Mesenchymal stem cell (in vitro differentiated cells and primary cell): ENCODE data around the gene CNP.
"Not testable (repeated sequence)": the region's sequence is repeated elsewhere in the genome, so short reads cannot be mapped to it uniquely, and the experiment has no call there.

ENCODE experiments used
- DNase-seq: peaks from one replicate; pipeline ENCODE4 v3.0.0-alpha.2; 2013
- H2AFZ ChIP-seq: one replicate; pipeline ENCODE4 v1.6.1; 2013; ENCODE audit warnings: low read depth, mild to moderate bottlenecking, control low read depth, inconsistent platforms, low read length, moderate library complexity
- H2AK5ac ChIP-seq: 2 replicates; pipeline ENCODE4 v1.6.1; 2013; ENCODE audit warnings: low read length, moderate library complexity, mild to moderate bottlenecking, inconsistent platforms; ENCODE audit not compliant: severe bottlenecking
- H2BK120ac ChIP-seq: one replicate; pipeline ENCODE4 v1.6.1; 2013; ENCODE audit warnings: low read depth, mild to moderate bottlenecking, inconsistent platforms, low read length, moderate library complexity
- H2BK12ac ChIP-seq, 2 experiments: one replicate each; pipeline ENCODE4 v1.6.1; 2013; ENCODE audit warnings: inconsistent platforms in 2 of 2, low read length in 2 of 2, mild to moderate bottlenecking in 2 of 2, moderate library complexity in 2 of 2, control low read depth in 1 of 2
- H2BK15ac ChIP-seq: one replicate; pipeline ENCODE4 v1.6.1; 2013; ENCODE audit warnings: mild to moderate bottlenecking, low read depth, inconsistent platforms; ENCODE audit not compliant: poor library complexity, severe bottlenecking
- H2BK5ac ChIP-seq: 2 replicates; pipeline ENCODE4 v1.6.1; 2013; ENCODE audit warnings: low read depth, mild to moderate bottlenecking, low read length, control low read depth, inconsistent platforms; ENCODE audit not compliant: poor library complexity, severe bottlenecking
- H3K14ac ChIP-seq, 2 experiments: one replicate each; pipeline ENCODE4 v1.6.1; 2013; ENCODE audit warnings: inconsistent platforms in 2 of 2, low read length in 2 of 2, control low read depth in 1 of 2, mild to moderate bottlenecking in 1 of 2, moderate library complexity in 1 of 2
- H3K18ac ChIP-seq, 2 experiments: one replicate each; pipeline ENCODE4 v1.6.1; 2013; ENCODE audit warnings: inconsistent platforms in 2 of 2, low read length in 2 of 2, control low read depth in 1 of 2, low read depth in 1 of 2, mild to moderate bottlenecking in 1 of 2
- H3K23ac ChIP-seq, 2 experiments: one replicate each; pipeline ENCODE4 v1.6.1; 2013; ENCODE audit warnings: inconsistent platforms in 2 of 2, low read length in 2 of 2, mild to moderate bottlenecking in 2 of 2, moderate library complexity in 2 of 2, control low read depth in 1 of 2
- H3K27ac ChIP-seq: 2 replicates; pipeline ENCODE4 v1.5.1; 2013; ENCODE audit warnings: mild to moderate bottlenecking, moderate library complexity, low read length, control low read depth, inconsistent platforms; ENCODE audit not compliant: poor library complexity, severe bottlenecking
- H3K27me3 ChIP-seq, 2 experiments: 2 replicates each; pipeline versions ENCODE4 v1.6.1 to v1.7.0; 2013; ENCODE audit warnings: low read length in 2 of 2, mild to moderate bottlenecking in 2 of 2, moderate library complexity in 2 of 2, control low read depth in 1 of 2, inconsistent platforms in 1 of 2; ENCODE audit not compliant: control insufficient read depth in 1 of 2, insufficient read depth in 1 of 2
- H3K36me3 ChIP-seq, 2 experiments: 2 replicates each; pipeline versions ENCODE4 v1.6.1 to v1.7.0; 2013; ENCODE audit warnings: low read length in 2 of 2, control low read depth in 1 of 2, inconsistent platforms in 1 of 2, low read depth in 1 of 2, mild to moderate bottlenecking in 1 of 2; ENCODE audit not compliant: insufficient read depth in 2 of 2, control insufficient read depth in 1 of 2
- H3K4ac ChIP-seq, 2 experiments: one replicate each; pipeline ENCODE4 v1.6.1; 2013; ENCODE audit warnings: inconsistent platforms in 2 of 2, low read length in 2 of 2, mild to moderate bottlenecking in 2 of 2, moderate library complexity in 2 of 2, control low read depth in 1 of 2, low read depth in 1 of 2
- H3K4me1 ChIP-seq: 2 replicates; pipeline ENCODE4 v1.6.1; 2013; ENCODE audit warnings: low read depth, low read length, control low read depth; ENCODE audit not compliant: control insufficient read depth, insufficient read depth
- H3K4me2 ChIP-seq: 2 replicates; pipeline ENCODE4 v1.6.1; 2013; ENCODE audit warnings: low read length, mild to moderate bottlenecking, inconsistent platforms; ENCODE audit not compliant: poor library complexity, severe bottlenecking
- H3K4me3 ChIP-seq, 2 experiments: 2 replicates each; pipeline versions ENCODE4 v1.5.1 to v1.7.0; 2013; ENCODE audit warnings: low read length in 2 of 2, mild to moderate bottlenecking in 2 of 2, control low read depth in 1 of 2, low read depth in 1 of 2; ENCODE audit not compliant: insufficient read depth in 1 of 2
- H3K79me1 ChIP-seq: replicated peaks from 2 replicates; pipeline ENCODE4 v1.6.1; 2013; ENCODE audit warnings: mild to moderate bottlenecking, control low read depth, low read length, inconsistent platforms; ENCODE audit not compliant: poor library complexity, severe bottlenecking
- H3K9ac ChIP-seq: 2 replicates; pipeline ENCODE4 v1.7.0; 2013; ENCODE audit warnings: mild to moderate bottlenecking, low read length, moderate library complexity
- H3K9me3 ChIP-seq: 2 replicates; pipeline ENCODE4 v1.7.0; 2013; ENCODE audit warnings: mild to moderate bottlenecking, low read length; ENCODE audit not compliant: control insufficient read depth
- H4K8ac ChIP-seq: one replicate; pipeline ENCODE4 v1.6.1; 2013; ENCODE audit warnings: inconsistent platforms, mild to moderate bottlenecking, low read length, moderate library complexity
- H4K91ac ChIP-seq: one replicate; pipeline ENCODE4 v1.6.1; 2013; ENCODE audit warnings: mild to moderate bottlenecking, low read length, inconsistent platforms
- WGBS: methylation state at CpG from one replicate; pipeline ENCODE4 v1.1.7; 2013; ENCODE audit warnings: mixed read lengths; 5-methylcytosine and 5-hydroxymethylcytosine counted together

CNP gene

DNA sequence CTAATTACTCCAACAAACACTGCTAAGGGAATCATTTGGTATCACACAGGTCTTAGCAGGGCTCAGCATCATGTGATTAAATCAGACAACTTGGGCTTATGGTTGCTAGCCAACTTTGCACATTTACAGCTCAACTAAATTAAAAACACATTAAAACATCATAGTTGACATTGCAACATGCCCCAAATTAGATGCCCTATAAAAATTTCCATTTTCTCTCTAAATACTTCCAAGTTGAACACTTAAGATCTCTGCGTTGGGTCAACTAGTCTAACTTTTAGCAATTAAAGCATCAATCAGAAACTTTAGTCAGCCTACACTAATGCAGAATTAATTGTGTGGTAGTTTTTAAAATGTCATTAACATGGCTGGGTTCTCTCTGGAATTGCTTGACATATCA, 38.6 kb downstream of the CNP start:
- Histone ChIP-seq H3K36me3 (peaks cover 3 to 38% of the 10 kb centered on the region in 2 experiments), H4K91ac (no peak overlapping the region), H2AK5ac (no peak overlapping the region), H3K18ac (no peak overlapping the region), H3K23ac (no peak overlapping the region), H3K4me2 (no peak overlapping the region), H3K27me3 (no peaks in the 10 kb centered on the region), H3K79me1 (peaks cover 4% of the 10 kb centered on the region), H2BK12ac (no peak overlapping the region), H3K27ac (no peak overlapping the region), H3K4me3 (no peak overlapping the region), H3K4ac (no peak overlapping the region), H3K9ac (peak overlapping the region; percentile 23), H2BK5ac (no peak overlapping the region), H2BK15ac (no peak overlapping the region), H3K14ac (no peak overlapping the region), H3K9me3 (no peaks in the 10 kb centered on the region), H4K8ac (no peak overlapping the region), H2BK120ac (no peak overlapping the region), H2AFZ (no peak overlapping the region), H3K4me1 (peaks cover 2% of the 10 kb centered on the region)
- WGBS = no CpG with 5 or more reads among the region's 1 CpG
- DNase-seq = no peak

DNA sequence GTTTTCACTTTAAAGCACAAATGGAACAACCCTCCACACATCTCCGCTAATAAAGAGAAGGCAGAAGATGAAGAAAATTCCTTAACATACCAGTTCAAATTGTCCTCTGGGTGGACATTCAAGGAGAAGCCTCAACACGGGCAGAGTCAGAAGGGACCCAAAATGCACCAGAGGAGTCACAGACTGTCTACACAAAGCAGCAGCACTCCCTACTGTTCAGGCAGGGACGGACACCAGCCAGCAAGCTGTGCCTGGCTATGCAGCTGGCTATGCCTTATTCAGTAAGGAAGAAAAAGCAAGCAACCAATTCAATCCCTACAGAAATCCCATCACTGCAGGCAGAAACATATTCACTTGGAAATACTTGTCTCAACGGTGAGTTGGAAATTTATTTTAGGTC, 42.6 kb downstream of the CNP start:
- H2BK5ac ChIP-seq = no peak overlapping the region
- H3K4me2 ChIP-seq = no peak overlapping the region
- peak overlapping the region; percentile 85 for H4K91ac ChIP-seq
- H3K14ac ChIP-seq = no peak overlapping the region
- no peak overlapping the region for H2BK12ac ChIP-seq
- WGBS = 97% methylated on average over 3 of the region's 4 CpGs
- no peaks in the 10 kb centered on the region for H3K27me3 ChIP-seq
- H3K9me3 ChIP-seq = no peaks in the 10 kb centered on the region
- H3K4me1 ChIP-seq = peaks cover 3% of the 10 kb centered on the region
- H2AK5ac ChIP-seq = no peak overlapping the region
- no peak for DNase-seq
- H3K27ac ChIP-seq = no peak overlapping the region
- H4K8ac ChIP-seq = no peak overlapping the region
- H2AFZ ChIP-seq = no peak overlapping the region
- H2BK15ac ChIP-seq = peak overlapping the region; percentile 23
- H3K79me1 ChIP-seq = peaks cover 2% of the 10 kb centered on the region
- H3K4ac ChIP-seq = no peak overlapping the region
- no peak overlapping the region for H3K23ac ChIP-seq
- no peak overlapping the region for H3K4me3 ChIP-seq
- no peak overlapping the region for H2BK120ac ChIP-seq
- no peak overlapping the region for H3K18ac ChIP-seq
- H3K9ac ChIP-seq = no peak overlapping the region
- H3K36me3 ChIP-seq = peaks cover 6 to 13% of the 10 kb centered on the region in 2 experiments

DNA sequence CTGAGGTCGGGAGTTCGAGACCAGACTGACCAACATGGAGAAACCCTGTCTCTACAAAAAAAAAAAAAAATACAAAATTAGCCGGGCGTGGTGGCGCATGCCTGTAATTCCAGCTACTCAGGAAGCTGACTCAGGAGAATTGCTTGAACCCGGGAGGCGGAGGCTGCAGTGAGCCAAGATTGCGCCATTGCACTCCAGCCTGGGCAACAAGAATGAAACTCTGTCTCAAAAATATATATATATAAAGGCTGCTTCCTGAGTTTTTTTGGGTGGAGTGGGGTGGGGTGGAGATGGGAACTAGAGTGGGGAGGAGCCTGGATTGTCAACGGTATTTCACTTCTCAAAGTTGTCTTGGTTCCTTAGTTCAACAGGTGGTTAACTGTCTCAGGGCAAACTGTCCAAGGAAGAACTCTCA, 43.7 kb downstream of the CNP start:
- 31% methylated on average over 5 of the region's 9 CpGs for WGBS
- not testable (repeated sequence) for H2BK15ac ChIP-seq, H3K27me3 ChIP-seq, H3K14ac ChIP-seq, H3K9ac ChIP-seq, H3K27ac ChIP-seq, H2BK120ac ChIP-seq, H2AFZ ChIP-seq, H2BK5ac ChIP-seq, H3K23ac ChIP-seq, H3K18ac ChIP-seq, H4K91ac ChIP-seq, H4K8ac ChIP-seq, H3K79me1 ChIP-seq, DNase-seq, H2BK12ac ChIP-seq, H3K4me2 ChIP-seq, H3K9me3 ChIP-seq, H2AK5ac ChIP-seq, H3K4ac ChIP-seq, H3K4me1 ChIP-seq, H3K4me3 ChIP-seq
- peaks cover 6 to 13% of the 10 kb centered on the region in 2 experiments for H3K36me3 ChIP-seq

DNA sequence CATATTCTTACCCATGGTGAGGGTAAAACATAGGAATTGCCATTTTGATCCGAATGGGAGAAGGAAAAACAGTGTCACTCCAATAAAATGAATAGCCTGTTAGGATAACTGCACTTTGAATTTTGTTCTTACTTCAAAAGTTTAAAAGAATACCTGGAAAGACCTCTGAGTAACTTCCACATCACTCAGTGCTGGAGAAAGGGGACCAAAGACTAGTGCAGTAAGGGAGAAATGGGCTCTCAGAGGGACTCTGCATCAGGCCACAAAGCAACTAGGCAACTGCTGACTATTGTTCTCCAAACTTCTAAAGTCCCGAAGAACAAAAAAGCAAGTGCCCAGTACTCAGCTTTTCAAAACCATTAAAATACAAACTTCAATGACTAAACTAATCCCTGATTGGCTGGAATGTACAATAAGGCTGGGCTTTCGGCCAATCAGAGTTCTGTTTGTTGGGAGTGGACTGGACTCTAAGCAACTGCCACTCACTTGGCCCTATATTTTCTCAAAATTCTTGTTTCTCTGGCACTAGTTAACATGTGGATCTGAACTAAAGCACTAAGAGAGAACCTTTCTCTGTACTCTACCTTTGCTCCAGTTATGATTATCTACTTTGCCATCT, 44.4 kb downstream of the CNP start:
- no peak overlapping the region for H3K18ac ChIP-seq
- DNase-seq = peak; percentile 45
- peaks cover 1% of the 10 kb centered on the region for H3K79me1 ChIP-seq
- no peak overlapping the region for H2BK12ac ChIP-seq
- WGBS = 100% methylated on average over 1 of the region's 3 CpGs
- no peak overlapping the region for H2BK120ac ChIP-seq
- peak overlapping the region; percentile 89 for H2AK5ac ChIP-seq
- no peaks in the 10 kb centered on the region for H3K9me3 ChIP-seq
- H3K27ac ChIP-seq = no peak overlapping the region
- H3K27me3 ChIP-seq = no peaks in the 10 kb centered on the region
- H2BK5ac ChIP-seq = no peak overlapping the region
- no peak overlapping the region for H4K8ac ChIP-seq
- H3K14ac ChIP-seq = no peak overlapping the region
- H4K91ac ChIP-seq = no peak overlapping the region
- H3K4me3 ChIP-seq = no peak overlapping the region
- no peak overlapping the region for H3K23ac ChIP-seq
- H3K4ac ChIP-seq = no peak overlapping the region
- peaks cover 7% of the 10 kb centered on the region for H3K4me1 ChIP-seq
- peaks cover 6 to 13% of the 10 kb centered on the region in 2 experiments for H3K36me3 ChIP-seq
- H2BK15ac ChIP-seq = no peak overlapping the region
- no peak overlapping the region for H2AFZ ChIP-seq
- no peak overlapping the region for H3K4me2 ChIP-seq
- no peak overlapping the region for H3K9ac ChIP-seq
